HG02623 (cell line): Measurements from ENCODE around the gene BATF3.

ENCODE experiments used
- ATAC-seq: cut with Tn5 transposase; IDR thresholded peaks from one replicate; pipeline ENCODE4 v1.9.1; 2021; ENCODE audit warnings: moderate library complexity; ENCODE audit not compliant: unreplicated experiment

The BATF3 gene

GRCh38 chr1:212686069-212686468 is 13.6 kb downstream of the BATF3 start:
- no peak for ATAC-seq

GRCh38 chr1:212685429-212685828 is 14.2 kb downstream of the BATF3 start:
- no peak for ATAC-seq

- ATAC-seq, result no peak
Measured at GRCh38 chr1:212684521-212685090, 15.0 kb downstream of the BATF3 start.

GRCh38 chr1:212684076-212684475 is 15.6 kb downstream of the BATF3 start:
- no peak for ATAC-seq

GRCh38 chr1:212683357-212683722 is 16.3 kb downstream of the BATF3 start:
- ATAC-seq, result peak; percentile 62

- no peak for ATAC-seq
Measured at GRCh38 chr1:212680680-212681389, 18.8 kb downstream of the BATF3 start.

- peak; percentile 54 for ATAC-seq
Measured at GRCh38 chr1:212678456-212679410, 20.9 kb downstream of the BATF3 start.

- ATAC-seq, result no peak
Measured at GRCh38 chr1:212677573-212677972, 22.1 kb downstream of the BATF3 start.

- no peak for ATAC-seq
Measured at GRCh38 chr1:212677136-212677535, 22.5 kb downstream of the BATF3 start.

- no peak for ATAC-seq
Measured at GRCh38 chr1:212675675-212676074, 24.0 kb downstream of the BATF3 start.

GRCh38 chr1:212674872-212675271 is 24.8 kb downstream of the BATF3 start:
- ATAC-seq, result no peak

GRCh38 chr1:212671342-212672031 is 28.2 kb downstream of the BATF3 start:
- no peak for ATAC-seq

- no peak for ATAC-seq
Measured at GRCh38 chr1:212670882-212671281, 28.8 kb downstream of the BATF3 start.

GRCh38 chr1:212670301-212670700 is 29.3 kb downstream of the BATF3 start:
- no peak for ATAC-seq

GRCh38 chr1:212669600-212669999 is 30.0 kb downstream of the BATF3 start:
- ATAC-seq, result no peak

GRCh38 chr1:212669102-212669501 is 30.5 kb downstream of the BATF3 start:
- ATAC-seq, result no peak

GRCh38 chr1:212668477-212668876 is 31.2 kb downstream of the BATF3 start:
- no peak for ATAC-seq

GRCh38 chr1:212667223-212668139 is 32.2 kb downstream of the BATF3 start:
- ATAC-seq, result no peak

GRCh38 chr1:212666116-212666775 is 33.4 kb downstream of the BATF3 start:
- no peak for ATAC-seq
